GM12865 (cell line): ENCODE results near the gene PHKB.
A peak's percentile ranks its signal among the peaks of the same experiment; 100 is the strongest.

Experiments used
- DNase-seq: peaks from one replicate; pipeline ENCODE4 v3.0.0; 2010; ENCODE audit warnings: low read depth
- H3K4me3 ChIP-seq: 2 replicates; pipeline ENCODE4 v1.5.1; 2011; ENCODE audit warnings: mild to moderate bottlenecking, low read depth, low read length, control low read depth
- TF ChIP-seq, protein P1 (sequence below): IDR thresholded peaks from 2 replicates; pipeline ENCODE4 v1.5.1; 2011; ENCODE audit warnings: low read length, control low read depth, low read depth, inconsistent platforms; ENCODE audit not compliant: insufficient read depth; ENCODE audit errors: missing control alignments

Gene PHKB

DNA sequence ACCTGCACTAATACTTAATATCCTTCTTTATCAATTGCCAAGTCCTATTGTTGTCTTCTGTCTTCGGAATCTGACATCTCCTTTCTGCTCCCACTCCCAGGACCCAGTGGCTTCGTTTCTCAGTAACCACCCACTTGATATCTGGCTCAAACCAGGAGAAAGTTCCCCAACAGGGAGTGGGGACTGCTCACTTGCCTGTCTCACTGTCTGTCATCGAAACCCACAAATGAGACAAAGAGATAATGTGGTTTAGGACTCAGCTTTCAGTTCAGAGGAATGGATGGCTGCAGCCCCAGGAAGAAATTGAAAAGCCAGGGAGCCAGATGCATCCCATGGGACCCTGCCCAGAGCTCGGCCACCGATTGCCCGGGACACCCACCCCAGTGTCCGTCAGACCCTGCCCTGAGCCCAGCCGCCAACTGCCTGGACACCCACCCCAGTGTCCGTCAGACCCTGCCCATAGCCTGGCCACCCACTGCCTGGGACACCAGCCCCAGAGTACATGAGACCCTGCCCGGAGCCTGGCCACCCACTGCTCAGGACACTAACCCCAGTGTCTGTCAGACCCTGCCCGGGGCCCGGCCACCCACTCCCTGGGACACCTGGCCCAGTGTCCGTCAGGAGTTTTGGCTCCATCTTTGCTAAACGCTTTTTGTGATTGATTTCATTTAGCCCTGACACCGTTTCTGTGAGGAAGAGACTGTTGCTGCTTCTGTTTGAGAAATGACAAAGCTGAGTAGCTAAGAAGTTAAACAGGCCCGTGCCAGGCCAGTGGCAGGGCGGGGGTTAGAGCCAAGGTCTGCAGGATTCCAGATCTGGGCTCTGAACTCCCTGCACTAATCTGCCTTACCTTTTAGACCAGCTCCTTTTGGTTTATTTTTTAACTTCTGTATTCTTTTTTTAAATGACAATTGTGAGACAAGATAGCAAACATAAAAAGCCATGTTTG, 251.4 kb downstream of the PHKB start:
- H3K4me3 ChIP-seq, result no peak overlapping the region
- no peak for DNase-seq

DNA sequence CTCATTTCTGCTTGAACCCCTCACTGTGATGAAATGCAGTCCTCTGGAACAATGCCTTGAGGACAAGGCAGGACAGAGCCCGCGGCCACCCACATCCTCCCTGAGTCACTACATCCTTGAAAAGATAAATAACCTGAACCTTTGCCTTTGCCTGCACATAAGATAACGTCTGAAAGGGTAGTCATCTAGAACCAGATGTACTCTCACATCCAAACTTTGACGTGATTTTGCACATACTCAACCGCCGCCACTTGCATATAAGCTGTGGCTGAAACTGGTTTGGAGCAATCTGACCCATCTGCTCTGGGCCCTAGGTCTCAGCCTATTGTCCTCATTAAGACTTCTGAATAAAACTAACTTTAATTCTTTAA, 252.1 kb downstream of the PHKB start:
- peak; percentile 40 for DNase-seq
- no peak overlapping the region for H3K4me3 ChIP-seq
- TF ChIP-seq, protein P1, sequence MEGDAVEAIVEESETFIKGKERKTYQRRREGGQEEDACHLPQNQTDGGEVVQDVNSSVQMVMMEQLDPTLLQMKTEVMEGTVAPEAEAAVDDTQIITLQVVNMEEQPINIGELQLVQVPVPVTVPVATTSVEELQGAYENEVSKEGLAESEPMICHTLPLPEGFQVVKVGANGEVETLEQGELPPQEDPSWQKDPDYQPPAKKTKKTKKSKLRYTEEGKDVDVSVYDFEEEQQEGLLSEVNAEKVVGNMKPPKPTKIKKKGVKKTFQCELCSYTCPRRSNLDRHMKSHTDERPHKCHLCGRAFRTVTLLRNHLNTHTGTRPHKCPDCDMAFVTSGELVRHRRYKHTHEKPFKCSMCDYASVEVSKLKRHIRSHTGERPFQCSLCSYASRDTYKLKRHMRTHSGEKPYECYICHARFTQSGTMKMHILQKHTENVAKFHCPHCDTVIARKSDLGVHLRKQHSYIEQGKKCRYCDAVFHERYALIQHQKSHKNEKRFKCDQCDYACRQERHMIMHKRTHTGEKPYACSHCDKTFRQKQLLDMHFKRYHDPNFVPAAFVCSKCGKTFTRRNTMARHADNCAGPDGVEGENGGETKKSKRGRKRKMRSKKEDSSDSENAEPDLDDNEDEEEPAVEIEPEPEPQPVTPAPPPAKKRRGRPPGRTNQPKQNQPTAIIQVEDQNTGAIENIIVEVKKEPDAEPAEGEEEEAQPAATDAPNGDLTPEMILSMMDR, result no peak

More for the DNA sequence above, 251.4 kb downstream of the PHKB start:
- TF ChIP-seq, protein P1, result no peak

DNA sequence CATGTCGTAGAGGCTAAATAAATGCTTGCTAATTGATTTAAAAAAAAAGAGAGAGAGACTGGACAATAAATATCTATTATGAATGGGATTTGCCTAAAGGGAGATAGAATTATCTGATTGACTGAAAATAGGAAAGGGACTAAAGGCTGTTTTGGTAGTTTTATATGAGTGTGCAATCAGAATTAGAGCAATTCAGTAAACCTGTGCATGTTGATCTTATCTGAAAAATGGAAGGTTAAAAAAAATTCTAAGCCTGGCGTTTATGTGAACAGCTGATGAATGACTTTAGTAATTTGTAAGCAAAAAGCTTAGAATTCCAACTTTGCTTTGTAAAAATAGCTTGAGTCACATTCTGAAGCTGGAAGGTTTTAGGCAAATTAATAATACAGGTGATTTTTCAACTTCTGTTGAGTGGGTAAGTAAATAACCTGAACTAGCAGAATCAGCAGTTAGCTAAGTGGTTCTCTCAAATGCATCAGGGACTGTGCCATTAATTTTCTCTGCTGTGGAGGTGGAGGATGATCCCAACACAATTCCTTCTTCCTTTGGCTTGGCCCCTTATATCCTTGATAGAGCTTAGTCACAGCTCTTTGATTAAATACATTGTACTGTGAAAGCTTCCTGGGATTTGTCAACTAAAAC, 254.4 kb downstream of the PHKB start:
- no peak for DNase-seq
- TF ChIP-seq, protein P1, result no peak

GRCh38 chr16:47716571-47716970, 255.4 kb downstream of the PHKB start:
- no peak for DNase-seq
- no peak overlapping the region for H3K4me3 ChIP-seq

More for the DNA sequence above, 254.4 kb downstream of the PHKB start:
- H3K4me3 ChIP-seq, result no peak overlapping the region

DNA sequence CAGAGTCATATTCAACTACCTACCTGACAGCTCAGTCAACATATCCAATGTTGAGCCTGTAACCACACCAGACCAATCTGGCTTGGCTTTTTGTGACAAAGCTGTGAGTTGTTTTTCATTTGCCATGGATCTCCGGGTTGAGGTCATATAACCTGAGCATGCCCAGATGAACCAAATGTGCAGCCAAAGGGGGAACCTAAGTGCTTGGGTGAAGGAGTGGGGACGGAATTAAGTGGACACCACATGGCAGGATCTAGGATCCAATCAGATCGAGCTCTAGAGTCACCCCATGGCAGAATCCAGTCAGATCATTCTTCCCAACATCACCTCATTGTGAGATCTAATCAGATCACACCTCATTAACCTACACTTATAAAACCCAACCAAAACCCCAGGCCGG, 258.6 kb downstream of the PHKB start:
- no peak overlapping the region for H3K4me3 ChIP-seq
- TF ChIP-seq, protein P1, result no peak
- DNase-seq, result no peak

More at GRCh38 chr16:47716571-47716970, 255.4 kb downstream of the PHKB start:
- TF ChIP-seq, protein P1, result no peak

GRCh38 chr16:47721006-47721637, 260.0 kb downstream of the PHKB start:
- DNase-seq, result no peak
- H3K4me3 ChIP-seq, result no peak overlapping the region
- TF ChIP-seq, protein P1, result no peak
